M059J (cell line): ENCODE data around the gene BEND6. TPM values are rescaled to one million over a fixed set of nuclear protein-coding genes. Genes with fewer than 3 reads are reported as not detected.
"Not testable (repeated sequence)": the region's sequence is repeated elsewhere in the genome, so short reads cannot be mapped to it uniquely, and the experiment has no call there.

Experiments used
- DNase-seq: peaks from one replicate; pipeline ENCODE4 v3.0.0-alpha.2; 2012; ENCODE audit warnings: low read depth
- total RNA-seq: library from RNA; depleted of rRNA; stranded (reverse); fragments of >200 nt; shearing (Covaris generic); gene quantifications from 2 replicates; pipeline ENCODE4 v1.2.3, GENCODE V29; 2014

Gene BEND6
- total RNA-seq, 1 experiment from 2014 or later: 21.4 TPM

DNA sequence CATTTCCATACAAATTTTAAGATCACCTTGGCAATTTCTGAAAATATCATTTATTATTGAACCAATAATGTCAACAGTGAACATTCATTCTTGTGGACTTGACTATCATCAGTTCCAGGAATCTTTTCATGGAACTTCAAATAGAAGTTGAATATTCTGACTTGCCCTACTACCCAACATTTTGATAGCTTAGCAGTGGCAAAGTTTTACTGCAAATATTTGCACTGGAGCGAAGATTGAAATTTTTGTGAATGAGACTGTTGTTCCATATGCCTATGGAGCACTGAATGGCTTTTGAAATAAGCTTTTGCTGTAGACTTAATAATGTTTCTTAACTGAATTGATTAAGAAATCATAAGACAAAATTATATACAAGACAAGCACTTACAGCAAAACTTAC is 23.6 kb downstream of the BEND6 start:
- no peak for DNase-seq

DNA sequence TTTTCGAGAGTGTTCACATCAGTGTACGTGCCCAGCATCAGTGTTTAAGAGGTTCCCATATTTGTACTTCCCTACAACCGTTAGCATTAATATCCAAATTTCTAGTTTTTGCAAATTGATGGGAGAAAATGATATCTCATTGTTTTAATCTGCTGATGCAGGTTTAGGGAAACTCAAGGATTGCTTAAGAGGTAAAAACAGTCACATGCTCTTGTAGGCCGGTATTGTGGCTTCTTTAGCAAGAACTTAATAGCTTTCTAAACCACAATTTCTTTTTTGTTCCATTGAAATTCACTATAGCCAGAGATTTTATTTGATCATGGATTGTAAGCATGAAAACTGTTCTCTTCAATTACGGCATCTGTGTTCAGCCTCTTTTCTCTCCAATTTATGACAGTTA is 29.5 kb downstream of the BEND6 start:
- peak; percentile 53 for DNase-seq

DNA sequence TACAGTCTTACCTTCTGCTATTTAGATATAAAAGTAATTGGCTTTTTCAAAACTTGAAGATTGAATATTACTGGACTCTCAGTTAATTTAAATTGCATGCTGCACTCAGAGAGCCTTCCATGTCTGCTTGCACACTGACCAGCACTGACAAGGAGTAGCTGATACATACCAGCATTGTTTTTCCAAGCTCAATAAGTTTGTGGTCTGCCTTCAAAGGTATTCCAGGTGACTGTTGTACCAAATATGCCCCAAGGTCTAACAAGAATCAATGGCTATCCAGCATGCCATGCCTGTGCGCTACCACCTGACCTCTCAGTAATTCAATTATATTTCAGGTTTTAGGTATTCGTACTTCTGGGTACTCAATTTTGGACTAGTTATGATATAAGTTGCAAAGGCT is 30.0 kb downstream of the BEND6 start:
- no peak for DNase-seq

DNA sequence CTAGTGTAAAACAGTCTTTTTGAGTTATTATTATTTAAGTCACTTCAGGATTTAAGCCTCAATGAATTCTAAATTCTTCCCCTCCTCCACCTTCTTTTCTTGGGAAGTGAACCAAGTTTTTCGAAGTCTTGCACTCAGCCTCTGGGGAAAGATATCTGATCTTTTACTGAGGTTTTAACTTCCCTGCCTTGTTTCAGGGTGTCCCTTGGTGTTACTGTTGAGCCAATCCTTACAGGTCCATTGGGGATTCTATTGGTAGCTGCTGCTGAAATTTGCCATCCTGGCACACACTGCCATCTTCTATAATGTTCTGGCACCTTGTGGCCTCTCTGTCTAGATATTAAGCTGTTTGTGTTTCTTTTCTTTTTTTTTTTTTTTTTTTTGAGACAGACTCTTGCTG is 31.7 kb downstream of the BEND6 start:
- DNase-seq: no peak

DNA sequence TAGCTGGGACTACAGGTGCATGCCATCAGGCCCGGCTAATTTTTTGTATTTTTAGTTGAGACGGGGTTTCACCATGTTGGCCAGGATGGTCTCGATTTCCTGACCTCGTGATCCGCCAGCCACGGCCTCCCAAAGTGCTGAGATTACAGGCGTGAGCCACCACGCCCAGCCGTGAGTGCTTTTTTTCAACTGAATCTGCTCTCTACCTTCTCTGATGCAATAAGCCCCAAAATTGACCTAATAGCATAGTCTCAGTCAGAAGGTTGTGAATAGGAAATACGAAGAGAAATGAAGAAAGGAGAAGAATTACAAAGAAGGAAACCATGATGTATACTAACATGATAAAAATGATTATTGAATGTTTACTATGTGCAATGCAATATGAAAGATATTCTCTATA is 33.2 kb downstream of the BEND6 start:
- DNase-seq: no peak

DNA sequence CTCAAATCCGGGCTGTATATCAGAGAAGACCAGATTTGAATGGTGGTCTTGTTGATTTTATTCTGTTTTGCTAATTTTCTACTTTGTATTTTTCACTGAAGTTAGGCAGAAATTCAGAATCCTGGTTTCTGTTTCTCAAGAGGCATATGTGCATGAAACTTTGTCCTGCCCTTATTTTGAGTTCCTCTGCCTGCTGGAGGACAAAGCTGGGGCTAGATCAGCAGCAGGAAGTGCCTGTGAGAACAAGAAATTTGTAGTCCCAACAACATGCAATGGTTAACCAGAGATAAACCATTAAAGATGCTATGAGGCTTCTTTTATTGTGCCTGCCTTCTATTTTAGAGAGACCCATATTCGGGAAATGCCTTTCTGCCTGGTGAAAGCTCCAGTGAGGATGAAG is 37.1 kb downstream of the BEND6 start:
- no peak for DNase-seq

DNA sequence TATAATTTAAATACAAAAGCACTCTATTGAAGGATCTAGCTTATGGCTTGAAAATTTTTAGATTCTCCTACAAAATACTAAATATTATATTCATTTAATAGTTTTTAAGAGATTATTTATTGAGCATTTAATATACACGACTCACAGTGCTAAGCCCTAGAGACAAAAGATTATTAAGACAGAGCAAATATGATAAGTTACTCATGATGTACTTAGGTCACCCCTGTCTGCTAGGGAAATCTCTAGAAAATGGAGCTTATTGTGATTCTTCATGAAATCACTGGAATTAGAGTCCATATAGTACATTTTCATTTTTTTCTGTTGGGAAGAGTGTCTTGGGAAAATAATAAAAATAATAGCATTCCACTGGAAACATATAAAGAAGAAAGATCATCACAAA is 37.8 kb downstream of the BEND6 start:
- DNase-seq: no peak

DNA sequence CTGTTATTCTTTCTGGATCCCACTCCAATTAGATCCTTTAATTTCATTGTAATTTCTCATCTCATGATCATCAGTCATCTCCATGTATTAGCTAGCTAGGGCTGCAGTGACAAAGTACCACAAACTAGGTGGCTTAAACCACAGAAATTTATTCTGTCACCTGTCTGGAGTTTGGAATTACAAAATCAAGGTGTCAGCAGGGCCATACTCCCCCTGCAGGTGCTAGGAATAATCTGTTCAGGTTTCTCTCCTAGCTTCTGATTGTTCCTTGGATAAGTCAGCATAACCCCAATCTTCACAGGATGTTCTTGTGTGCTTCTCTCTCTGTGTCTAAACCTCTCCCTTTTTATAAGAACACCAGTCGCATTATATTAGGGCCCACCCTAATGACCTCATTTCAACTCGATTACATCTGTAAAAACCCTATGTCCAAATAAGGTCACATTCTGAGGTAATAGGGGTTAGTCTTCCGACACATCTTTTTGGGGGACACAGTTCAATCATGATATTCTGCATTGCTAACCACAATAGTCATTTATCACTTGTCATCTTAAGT is 40.5 kb downstream of the BEND6 start:
- DNase-seq: no peak

DNA sequence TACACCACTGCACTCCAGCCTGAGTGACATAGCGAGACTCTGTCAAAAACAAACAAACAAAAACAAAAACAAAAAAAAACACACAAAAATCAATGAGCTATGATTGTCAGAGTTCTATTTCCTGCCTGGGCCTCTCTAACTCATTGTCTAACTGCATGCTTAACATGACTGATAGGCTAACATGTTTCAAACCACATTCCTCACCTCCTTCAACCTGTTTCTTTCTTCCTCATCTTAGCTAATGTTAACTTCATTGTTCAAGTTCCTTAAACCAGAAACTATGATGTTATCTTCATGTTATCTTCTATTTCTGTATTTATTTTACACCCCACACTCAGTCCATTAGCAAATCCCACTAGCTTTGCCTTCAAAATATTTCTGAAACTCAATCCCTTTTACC is 41.5 kb downstream of the BEND6 start:
- no peak for DNase-seq

DNA sequence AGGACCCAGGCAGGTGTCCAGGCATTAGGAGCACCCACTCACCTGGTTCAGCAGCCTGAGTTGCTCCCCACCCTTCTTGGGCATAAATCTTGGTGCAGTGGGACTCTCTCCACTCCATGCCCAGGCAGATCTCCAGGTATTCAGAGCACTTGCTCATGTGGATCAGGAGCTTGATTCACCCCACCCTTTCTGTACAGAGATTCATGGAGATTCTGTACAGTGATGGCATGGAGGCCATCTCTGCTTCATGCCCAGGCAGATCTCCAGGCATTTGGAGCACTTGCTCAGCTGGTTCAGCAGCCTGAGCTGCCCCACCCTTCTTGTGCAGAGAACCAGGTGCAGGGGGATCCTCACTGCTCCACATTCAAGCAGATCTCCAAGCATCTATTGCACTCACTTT is 44.1 kb downstream of the BEND6 start:
- DNase-seq: no peak

DNA sequence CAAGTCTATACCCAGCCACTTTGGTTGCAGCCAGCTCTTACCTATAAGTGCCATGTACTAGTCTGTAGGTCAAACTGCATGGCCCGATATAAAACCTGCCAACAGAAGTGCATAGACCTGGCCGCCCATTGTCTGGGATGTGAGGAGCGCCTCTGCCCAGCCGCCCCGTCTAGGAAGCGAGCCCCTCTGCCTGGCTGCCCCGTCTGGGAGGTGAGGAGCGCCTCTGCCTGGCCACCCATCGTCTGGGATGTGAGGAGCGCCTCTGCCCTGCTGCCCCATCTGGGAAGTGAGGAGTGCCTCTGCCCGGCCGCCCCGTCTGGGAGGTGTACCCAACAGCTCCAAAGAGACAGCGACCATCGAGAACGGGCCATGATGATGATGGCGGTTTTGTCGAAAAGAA is 44.8 kb downstream of the BEND6 start:
- not testable (repeated sequence) for DNase-seq

DNA sequence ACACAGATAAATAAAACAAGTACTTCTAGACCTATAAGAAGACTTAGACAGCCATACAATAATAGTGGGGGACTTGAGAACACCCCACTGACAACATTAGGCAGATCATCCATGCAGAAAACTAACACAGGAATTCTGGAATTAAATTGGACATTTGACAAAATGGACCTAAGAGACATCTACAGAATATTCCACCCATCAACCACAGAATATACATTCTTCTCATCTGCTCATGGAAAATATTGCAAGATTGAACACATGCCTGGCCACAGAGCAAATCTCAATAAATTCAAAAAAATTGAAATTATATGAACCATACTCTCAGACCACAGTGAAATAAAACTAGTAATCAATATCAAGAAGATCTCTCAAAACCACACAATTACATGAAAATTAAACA is 47.3 kb downstream of the BEND6 start:
- DNase-seq: no peak

DNA sequence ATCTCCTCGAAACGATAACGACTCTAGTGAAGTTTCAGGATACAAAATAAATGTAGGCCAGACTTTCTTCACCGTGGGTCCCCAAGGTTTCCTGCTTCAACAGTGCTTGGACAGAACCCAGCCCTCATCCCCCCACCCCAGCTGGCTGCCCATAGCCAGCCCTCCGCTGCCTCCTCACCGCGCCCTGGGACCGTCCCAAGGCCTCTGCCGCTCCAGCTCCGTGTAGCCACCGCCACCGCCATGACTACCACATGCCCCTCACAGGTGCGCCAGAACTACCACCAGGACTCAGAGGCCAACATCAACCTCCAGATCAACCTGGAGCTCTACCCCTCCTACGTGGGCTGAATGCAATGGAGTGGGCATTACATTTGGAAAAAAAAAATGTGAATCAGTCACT is 49.4 kb downstream of the BEND6 start:
- no peak for DNase-seq

DNA sequence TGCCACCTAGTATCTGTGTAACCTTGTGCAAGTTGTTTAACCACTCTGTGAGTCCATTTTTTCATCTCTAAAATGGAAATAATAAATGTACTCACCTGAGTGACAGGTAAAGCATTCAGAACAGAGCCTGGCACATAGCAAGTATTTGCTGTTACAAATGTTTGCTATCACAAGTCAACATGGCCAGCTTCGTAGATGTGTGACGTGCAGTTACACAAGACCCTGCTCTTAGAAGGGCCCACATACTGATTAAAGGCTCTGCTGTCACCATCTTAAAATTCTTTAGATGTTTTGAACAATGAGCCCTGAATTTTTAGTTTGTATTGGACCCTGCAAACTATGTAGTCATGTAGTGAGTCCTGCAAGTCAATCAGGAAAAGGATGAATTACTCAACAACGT is 51.2 kb downstream of the BEND6 start:
- no peak for DNase-seq

DNA sequence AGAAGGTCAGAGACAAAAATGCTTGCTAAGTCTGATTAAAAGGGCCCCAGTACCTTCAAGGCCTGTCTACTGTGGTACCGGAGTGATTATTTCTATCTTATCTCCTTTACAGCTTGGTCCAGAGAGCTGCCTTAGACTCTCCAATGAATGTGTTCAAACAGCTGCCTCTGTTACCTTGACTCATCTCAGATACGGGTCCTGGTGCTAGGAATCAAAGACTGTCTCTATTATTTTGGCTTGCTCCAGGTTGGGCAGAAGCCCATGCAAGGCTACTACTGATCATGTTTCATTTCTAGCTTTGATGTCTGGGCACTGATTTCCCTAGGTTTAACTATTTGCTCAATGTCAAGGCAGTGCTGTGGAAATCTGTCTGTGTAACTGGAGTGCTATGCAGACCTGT is 53.2 kb downstream of the BEND6 start:
- not testable (repeated sequence) for DNase-seq

DNA sequence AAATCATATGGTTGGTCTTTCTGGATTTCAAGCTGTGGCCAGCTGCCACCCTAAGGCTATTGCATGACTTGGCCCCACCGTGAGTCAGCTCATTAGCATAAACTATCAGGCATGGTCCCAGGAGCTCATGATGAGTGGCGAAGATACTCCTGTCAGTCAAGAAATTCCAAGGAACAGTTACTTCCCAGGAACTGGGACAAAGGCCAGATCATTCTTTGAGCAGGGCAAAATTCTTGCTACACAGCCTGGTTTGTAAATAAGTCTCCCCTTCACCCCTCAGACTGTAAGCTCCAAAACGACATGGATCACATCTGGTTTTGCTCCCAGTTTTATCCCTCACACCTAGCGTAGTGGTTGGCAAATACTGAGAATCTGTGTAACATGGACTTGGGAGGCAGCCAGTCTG is 58.6 kb downstream of the BEND6 start:
- peak; percentile 98 for DNase-seq

DNA sequence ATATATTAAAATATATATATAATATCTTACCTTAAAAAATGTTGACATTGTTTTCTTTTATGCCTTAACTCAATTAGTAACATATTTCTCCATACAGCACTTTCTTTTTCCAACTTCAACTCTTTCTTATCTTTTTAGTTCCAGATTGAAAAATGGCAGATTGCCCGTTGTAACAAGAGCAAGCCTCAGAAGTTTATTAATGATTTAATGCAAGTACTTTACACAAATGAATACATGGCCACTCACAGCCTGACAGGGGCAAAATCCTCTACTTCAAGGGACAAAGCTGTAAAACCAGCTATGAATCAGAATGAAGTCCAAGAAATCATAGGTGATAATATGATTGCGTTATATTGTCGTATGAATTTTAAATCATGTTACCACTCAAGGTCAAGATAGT is 62.2 kb downstream of the BEND6 start:
- no peak for DNase-seq

DNA sequence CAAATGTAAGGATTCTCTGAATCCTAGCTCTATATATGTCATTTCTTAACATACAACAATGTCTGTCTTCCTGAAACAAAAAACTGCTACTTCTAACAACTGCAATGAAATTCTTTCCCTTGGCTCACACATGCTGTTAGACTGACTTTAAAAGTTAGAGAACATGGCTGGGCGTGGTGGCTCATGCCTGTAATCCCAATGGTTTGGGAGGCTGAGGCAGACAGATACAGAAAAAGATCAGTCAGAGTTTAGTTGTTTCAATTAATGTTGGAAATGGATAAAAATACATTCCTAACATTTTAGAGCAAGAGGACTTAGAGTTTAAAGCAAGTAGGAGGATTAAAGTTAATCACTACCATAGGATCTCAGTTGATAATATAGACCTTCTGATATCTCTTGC is 62.9 kb downstream of the BEND6 start:
- no peak for DNase-seq

DNA sequence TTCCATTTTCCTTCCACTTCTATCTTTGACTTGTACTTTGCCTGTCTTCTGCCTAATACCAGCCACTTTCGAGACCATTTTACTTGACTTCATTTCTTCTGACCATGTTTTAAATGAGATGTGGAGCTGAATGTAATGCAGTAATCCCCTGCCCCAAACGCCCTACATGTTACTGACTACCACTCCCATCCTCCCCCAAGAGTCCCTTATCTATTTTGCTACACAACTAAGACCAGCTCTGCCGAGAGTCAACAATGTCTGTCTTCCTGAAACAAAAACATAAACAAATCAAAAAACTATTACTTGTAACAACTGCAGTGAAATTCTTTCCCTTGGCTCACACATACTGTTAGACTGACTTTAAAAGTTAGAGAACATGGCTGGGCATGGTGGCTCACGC is 64.5 kb downstream of the BEND6 start:
- DNase-seq: no peak

DNA sequence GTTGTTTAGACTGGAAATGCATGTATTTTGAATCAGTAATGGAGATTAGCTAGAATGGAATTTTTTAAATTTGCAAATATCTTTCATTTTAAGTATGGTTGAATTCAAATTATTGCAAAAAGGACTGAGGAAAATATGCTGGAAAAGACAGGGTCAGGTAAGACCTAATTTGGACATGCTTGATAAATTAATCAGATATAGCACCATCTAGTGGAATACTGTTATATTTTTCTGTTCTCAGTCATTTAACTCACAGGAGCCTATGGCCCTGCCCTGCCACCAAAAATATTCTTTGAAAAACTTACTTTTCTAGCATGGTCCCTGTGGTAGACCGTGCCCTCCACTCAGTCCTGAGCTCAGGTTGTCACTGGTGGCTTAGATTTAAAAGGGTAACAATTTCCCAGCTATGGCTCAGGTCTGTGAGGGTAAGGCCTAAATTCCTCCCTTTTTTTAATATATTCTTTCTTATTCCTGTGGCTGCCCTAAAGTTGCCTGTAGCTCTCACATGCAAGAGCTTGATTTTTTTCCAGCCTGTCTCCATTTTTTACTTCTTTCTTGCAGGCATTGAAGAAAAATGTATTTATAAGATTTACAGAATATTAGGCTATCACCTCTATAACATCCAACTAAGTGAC is 66.3 kb downstream of the BEND6 start:
- DNase-seq: peak; percentile 65

DNA sequence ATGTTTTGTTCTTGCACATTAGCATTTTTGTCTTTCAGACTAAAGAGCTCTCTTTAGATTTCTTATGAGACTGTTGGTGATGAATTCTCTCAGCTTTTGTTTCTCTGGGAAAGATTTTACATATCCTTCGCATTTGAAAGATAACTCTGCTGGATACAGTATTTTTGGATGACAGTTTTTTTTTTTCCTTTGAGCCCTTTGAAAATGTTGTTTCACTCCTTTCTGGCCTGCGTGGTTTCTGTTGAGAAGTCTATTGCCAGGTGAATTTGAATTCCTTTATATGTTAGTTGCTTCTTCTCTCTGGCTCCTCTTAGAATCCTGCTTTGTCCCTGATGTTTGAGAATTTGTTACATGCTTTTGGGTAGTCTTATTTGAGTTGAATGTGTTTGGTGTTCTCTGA is 69.4 kb downstream of the BEND6 start:
- DNase-seq: no peak

DNA sequence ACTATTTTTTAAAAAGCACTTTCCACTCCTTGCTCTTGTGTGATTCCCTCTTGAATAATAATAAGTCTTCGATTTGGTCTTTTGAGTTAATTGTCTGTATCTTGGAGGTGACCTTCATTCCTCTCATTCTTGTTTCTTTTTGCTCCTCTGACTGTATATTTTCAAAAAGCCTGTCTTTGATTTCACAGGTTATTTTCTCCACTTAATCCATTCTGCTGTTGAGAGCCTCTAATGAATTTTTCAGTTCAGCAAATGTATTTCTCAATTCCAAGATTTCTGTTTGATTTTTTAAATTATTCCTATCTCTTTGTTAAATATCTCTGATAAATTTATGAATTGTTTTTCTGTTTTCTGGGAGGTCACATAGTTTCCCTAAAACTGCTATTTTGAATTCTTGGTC is 69.9 kb downstream of the BEND6 start:
- DNase-seq: no peak

DNA sequence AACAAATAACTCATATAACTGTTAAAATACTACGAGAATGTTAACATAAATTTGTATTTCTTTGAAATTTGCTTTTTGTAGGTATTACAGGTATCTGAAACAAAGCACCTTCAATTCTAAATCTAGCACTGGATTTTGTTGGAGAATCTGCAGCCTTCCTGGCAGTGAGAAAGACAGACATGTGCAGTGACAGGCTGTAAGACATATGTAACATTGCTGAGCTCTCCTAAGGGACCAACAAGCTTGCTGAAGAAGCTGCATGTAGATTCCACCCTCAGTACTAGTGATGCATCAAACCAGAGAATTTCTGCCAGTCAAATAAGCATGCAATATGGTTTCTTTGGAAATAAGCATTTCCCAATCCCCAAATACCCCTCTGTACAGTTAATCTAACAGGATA is 71.1 kb downstream of the BEND6 start:
- no peak for DNase-seq

DNA sequence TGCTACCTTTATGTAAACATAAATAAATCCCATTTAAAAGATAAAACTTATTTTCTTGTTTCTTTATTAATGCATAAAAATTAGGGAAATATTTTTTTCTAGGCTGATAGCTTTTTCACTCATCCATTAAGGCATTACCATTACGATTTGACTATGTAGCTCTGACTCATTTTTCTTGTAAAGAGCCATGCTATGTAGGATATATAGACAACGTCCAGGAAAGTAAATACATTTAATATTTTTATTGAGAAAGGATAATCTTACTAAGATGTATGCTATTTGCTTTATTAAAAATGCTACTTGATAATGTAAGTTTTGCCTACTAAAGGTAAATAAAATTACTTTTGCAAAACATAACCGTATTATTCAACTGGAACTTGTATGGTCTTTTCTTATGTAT is 72.4 kb downstream of the BEND6 start:
- DNase-seq: no peak
